HG03432 (cell line): Measurements from ENCODE around the gene ATRNL1.

Experiments used
- ATAC-seq: cut with Tn5 transposase; IDR thresholded peaks from one replicate; pipeline ENCODE4 v1.9.1; 2021; ENCODE audit warnings: mild to moderate bottlenecking, moderate library complexity; ENCODE audit not compliant: unreplicated experiment

ATRNL1 gene

GRCh38 chr10:115968236-115968635 lies 875.1 kb downstream of the ATRNL1 start:
- no peak for ATAC-seq

- ATAC-seq = no peak
Measured at GRCh38 chr10:115969591-115969990, 876.4 kb downstream of the ATRNL1 start.

- no peak for ATAC-seq
Measured at GRCh38 chr10:115971921-115972320, 878.8 kb downstream of the ATRNL1 start.

GRCh38 chr10:115972426-115972825 lies 879.3 kb downstream of the ATRNL1 start:
- ATAC-seq = no peak

DNA sequence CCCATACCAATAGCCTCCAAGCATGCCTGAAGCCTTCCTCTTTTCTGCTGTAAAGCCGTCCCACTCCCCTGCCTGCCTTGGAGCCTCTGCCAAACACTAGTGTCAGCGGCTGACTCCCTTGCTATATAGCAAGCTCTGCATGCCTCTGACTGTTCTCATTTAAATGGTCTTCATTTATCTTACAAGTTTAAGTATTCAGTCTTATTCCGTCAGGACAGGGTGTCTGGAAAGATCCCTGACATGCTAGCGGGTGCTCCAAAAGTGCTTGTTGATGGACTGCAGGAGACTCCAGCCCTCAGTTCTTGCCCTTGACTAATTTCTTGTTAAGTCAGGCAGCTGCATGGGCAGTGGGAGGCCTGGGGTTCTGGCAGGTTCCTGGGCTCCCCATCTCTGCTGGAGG lies 881.2 kb downstream of the ATRNL1 start:
- no peak for ATAC-seq

DNA sequence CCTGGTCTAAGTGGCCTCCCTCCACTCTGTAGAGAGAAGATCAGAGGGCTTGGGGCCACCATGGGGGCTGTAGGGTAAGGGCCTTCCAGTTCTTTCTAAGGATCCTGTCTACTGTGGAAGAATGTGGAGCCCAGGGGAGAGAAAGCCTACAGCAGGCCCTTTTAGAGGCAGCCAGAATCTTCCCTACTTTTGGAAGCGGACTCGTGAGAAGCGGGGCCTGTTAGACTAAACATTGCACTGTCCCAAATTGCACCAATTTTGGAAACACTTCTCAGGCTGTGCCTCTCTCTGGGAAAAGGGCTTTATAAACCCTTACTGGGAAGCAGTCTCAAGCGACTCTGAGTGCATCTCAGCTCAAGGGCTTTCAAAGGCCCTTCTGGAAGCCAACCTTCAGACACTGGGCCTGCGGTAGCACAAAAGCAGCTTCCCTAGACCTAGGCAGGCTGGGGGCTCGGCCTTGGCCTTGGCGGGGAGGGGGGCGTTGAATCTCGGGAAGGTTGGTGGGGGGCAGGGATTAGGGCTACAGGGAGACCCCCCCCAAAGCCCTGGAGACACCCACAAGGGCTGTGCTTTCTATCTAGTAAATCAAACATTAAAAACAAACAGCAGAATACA lies 881.8 kb downstream of the ATRNL1 start:
- no peak for ATAC-seq

- ATAC-seq = no peak
Measured at GRCh38 chr10:115975506-115975905, 882.3 kb downstream of the ATRNL1 start.

DNA sequence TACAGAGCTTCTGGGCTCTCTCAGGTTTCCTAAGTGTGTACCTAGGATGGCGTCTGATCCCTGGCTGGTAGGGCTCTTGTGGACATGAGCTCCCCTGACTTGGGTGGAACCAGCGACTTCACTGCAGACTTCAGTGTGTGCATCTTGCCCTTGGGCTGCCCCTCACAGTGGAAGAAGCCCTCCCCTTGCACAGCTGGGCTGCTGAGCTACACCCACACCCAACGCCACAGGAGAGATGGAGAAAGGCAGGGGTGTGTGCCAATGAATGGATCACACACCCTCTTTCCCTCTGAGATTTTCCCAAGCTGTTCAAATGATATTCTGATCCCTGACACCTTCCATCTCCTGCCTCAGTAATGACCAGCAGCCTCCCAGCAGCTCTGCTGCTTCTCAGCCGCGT lies 883.2 kb downstream of the ATRNL1 start:
- no peak for ATAC-seq

DNA sequence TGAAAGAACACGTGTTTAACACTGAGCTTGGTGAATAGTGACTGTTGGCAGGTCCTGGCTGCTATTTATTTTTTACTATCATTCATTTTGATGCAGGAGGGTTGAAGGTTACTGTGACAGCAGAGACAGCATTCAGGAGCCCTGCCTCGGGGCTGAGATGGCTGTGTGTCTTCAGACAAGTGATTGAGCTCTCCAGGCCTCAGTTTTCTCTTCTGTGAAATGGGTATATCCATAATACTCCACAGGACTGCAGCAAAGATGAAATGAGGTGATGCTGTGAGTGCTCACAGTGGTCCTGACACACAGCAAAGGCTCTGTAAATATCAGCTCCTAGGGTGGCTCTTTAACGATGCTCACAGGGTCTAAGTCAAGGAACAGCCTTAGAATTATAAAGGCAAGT lies 884.7 kb downstream of the ATRNL1 start:
- ATAC-seq = no peak

- no peak for ATAC-seq
Measured at GRCh38 chr10:115979576-115979975, 886.4 kb downstream of the ATRNL1 start.

DNA sequence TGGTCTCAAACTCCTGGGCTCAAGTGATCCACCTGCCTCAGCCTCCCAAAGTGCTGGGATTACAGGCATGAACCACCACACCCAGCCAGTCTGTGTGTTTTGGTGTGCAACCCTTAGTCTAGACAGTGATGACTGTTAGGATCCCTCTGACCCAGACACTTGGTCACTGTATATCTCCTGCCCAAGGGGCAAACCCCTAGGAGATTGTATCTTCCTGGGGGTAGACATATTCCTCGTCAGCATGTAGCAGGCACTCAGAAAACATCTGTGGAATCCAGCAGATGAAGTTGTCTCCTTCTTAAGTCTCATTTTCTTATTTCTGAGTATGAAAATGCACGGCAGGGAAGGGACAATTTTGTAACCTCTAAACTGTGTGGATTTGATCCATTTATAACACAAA lies 887.3 kb downstream of the ATRNL1 start:
- ATAC-seq = no peak

GRCh38 chr10:115981081-115981480 lies 887.9 kb downstream of the ATRNL1 start:
- no peak for ATAC-seq

DNA sequence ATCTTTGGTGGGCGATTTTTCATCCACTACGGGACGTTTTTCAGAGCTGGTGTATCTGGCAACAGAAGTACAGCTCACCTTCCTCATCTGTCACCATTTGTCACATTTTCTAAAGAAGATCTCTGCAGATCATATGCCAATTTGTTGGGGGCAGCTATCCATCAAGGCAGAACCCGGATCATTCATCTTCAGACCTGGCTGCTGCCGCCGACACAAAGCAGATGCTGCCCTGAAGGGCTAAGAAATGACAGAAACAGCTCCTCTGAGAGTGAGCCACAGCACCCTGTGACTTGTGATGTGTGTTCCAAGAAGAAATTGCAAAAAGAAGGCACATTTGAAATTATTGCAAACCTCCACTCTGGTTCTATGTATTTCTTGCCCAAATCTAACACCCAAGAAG lies 888.9 kb downstream of the ATRNL1 start:
- ATAC-seq = no peak

GRCh38 chr10:115982526-115982925 lies 889.4 kb downstream of the ATRNL1 start:
- no peak for ATAC-seq

GRCh38 chr10:115985786-115986185 lies 892.6 kb downstream of the ATRNL1 start:
- ATAC-seq = no peak

DNA sequence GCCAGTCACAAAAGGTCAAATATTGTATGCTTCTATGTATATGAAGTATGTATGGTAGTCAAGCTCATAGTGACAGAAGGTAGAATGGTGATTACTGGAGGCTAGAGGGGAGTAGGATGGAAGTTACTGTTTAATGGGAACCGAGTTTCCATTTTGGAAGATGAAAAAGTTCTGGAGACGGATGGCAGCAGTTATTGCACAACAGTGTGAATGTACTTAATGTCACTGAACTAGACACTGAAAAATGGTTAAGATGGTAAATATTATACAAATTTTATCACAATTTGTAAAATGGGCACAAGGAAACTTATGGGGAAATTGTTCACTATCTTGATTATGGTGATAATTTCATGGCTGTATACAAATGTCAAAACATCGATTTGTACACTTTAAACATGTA lies 895.2 kb downstream of the ATRNL1 start:
- no peak for ATAC-seq

- ATAC-seq = no peak
Measured at GRCh38 chr10:115989621-115990020, 896.5 kb downstream of the ATRNL1 start.

DNA sequence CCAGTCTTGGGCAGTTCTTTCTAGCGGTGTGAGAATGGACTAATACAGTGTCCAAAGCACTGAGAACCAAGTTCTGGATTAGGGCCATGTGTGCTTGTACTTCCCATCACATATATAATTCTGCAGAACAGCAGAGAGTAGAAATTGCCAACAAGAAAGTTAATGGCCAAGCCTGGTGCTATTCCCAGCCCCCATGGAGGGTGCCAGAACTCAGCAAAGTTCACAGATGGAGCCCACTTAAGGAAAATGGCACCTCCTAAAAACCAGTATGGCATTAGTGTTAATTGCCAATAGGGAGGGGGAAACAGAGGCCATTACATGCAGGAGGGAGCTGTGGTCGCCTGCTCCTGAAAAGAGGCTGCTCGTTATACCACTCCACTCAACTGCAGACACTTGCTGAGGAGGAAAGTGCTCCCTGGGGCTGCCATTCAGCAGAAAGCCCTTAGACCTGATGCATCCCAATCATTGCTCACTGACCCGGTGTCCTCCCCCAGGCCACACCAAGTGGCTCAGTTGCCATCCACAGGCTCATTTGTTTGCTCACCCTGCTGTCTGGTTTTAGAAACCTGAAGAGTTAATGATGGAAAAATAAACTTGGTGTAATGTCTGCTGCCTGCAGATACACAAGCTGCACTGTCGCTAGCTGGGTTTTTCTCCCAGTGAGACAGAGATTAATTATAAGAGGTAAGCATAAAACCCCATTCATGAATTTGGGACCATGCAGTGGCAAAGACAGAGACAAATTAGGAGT lies 899.2 kb downstream of the ATRNL1 start:
- no peak for ATAC-seq

DNA sequence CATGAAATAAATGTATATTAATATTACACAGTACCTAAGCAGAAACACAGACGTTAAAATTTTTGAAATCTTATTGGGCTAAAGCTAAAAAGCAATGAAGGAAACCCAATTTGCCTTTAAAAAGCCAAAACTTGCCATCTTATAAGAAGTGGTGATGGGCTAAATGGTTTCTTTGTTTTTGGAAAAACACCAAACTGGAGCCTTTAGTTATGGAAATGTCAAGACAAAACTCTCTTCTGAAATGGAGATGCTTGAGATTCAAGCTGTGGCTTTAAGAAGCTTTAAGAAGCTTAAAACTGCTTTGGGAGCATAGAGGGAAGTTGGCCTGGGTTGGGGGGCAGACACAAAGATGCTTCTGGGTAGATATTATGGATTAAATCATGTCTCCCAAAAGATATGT lies 902.9 kb downstream of the ATRNL1 start:
- ATAC-seq = no peak

DNA sequence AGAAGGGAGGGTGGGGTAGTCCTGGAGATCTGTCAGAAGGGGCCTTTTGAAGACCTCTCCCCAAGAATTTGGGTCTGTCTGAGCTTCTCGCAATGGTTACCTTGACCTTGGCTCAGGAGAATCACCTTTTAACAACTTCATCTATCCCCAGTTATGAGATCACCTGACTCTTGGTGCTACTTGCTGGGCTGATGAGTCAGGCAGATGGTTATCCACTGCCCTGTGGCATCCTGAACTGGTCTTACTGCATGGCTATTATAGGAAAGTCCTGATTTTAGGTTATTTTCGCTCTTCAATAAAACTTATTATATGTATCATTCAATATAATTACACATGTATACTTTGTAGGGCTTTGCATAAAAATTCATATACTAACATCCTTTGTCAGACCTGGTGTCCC lies 905.1 kb downstream of the ATRNL1 start:
- no peak for ATAC-seq
